ENCODE measurements around the gene MNT. TPM values are rescaled to one million over a fixed set of nuclear protein-coding genes. Genes with fewer than 3 reads are reported as not detected.

The MNT gene
- total and polyA plus RNA-seq, 9 of the 15 experiments (the other 6 are each of a cell fraction or from before 2014, with no cell fraction given), result 0.18 to 23.8 (median 5.3) TPM

- peak; percentile 30 for TF ChIP-seq TAF1 (IDR thresholded peaks at IDR 0.05; ENCODE audit: control insufficient read depth, extremely low read depth, insufficient read depth, low read length, severe bottlenecking)
- TF ChIP-seq POLR2H (tag; IDR thresholded peaks at IDR 0.05; ENCODE audit: low read depth), result no peak
- no peak for TF ChIP-seq REST (IDR thresholded peaks at IDR 0.05; ENCODE audit: borderline replicate concordance)
- TF ChIP-seq REST (CRISPR knock-in tag; IDR thresholded peaks at IDR 0.05; ENCODE audit: low read depth), result no peak
- TF ChIP-seq NR2F6 (CRISPR knock-in tag; IDR thresholded peaks at IDR 0.05), result no peak
- no peak for TF ChIP-seq ZKSCAN8 (CRISPR knock-in tag; IDR thresholded peaks at IDR 0.05)
- TF ChIP-seq DIDO1 (tag; IDR thresholded peaks at IDR 0.05; ENCODE audit: low read depth), result no peak
- peak; percentile 59; the same call in 1 of the 2 replicates for TF ChIP-seq VEZF1 (CRISPR knock-in tag; IDR thresholded peaks at IDR 0.05)
- TF ChIP-seq SMAD1 (IDR thresholded peaks at IDR 0.05; ENCODE audit: low read depth, low read length, partially characterized antibody), result no peak
- peak; percentile 51; the same call in 1 of the 2 replicates for TF ChIP-seq POLR2G (IDR thresholded peaks at IDR 0.05; ENCODE audit: low read depth, low read length)
- TF ChIP-seq ZBTB49 (CRISPR knock-in tag; IDR thresholded peaks at IDR 0.05; ENCODE audit: borderline replicate concordance), result no peak
- TF ChIP-seq ZNF12 (CRISPR knock-in tag; IDR thresholded peaks at IDR 0.05), result no peak
- 0 out of 2 replicates have a peak, but pooled peaks have one; percentile 7 for TF ChIP-seq CREM (IDR thresholded peaks at IDR 0.05; ENCODE audit: low read depth)
- no peak for TF ChIP-seq HNRNPK (IDR thresholded peaks at IDR 0.05; ENCODE audit: low read depth, low read length, poor library complexity, severe bottlenecking)
These were observed 63.1 kb downstream of the MNT start (continued) for GRCh38 chr17:2337544-2338314.

All from K562 (cell line).